Hindlimb muscle (tissue), 1 donor: Measurements from ENCODE around the gene TTLL7. TPM values are rescaled to one million over a fixed set of nuclear protein-coding genes. Genes with fewer than 3 reads are reported as not detected.

Source experiments
- DNase-seq: peaks from one replicate; pipeline ENCODE4 v3.0.0-alpha.2; 2013
- polyA plus RNA-seq: library from polyadenylated mRNA; unstranded; fragments of 120-200 nt; gene quantifications from one replicate; pipeline ENCODE4 v1.2.1, GENCODE V29; 2013; ENCODE audit not compliant: insufficient read length

The TTLL7 gene
- polyA plus RNA-seq, 1 donor: 26.6 TPM

- DNase-seq: peak; percentile 42
Measured at GRCh38 chr1:83860490-83861221, 138.3 kb downstream of the TTLL7 start.

DNA sequence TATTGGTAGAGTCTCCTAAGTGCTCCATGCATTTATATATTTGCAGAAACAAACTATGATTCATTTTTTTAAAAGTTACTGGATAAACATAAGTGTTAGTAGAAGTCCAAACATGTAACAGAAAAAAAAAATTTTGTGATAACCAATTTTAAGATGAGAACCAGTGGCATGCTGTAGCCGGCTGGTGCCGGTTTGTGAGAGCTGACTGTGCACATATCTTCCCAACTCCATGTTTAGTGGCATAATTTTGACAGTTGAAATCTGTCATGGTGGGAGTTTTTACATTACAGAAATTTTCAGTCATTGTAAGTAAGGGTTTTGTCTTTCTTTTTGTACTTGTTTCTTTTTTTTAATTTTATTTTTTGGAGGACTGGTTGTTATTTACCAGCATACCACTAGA lies 141.2 kb downstream of the TTLL7 start:
- no peak for DNase-seq

GRCh38 chr1:83857103-83857502 lies 141.8 kb downstream of the TTLL7 start:
- peak; percentile 15 for DNase-seq

DNA sequence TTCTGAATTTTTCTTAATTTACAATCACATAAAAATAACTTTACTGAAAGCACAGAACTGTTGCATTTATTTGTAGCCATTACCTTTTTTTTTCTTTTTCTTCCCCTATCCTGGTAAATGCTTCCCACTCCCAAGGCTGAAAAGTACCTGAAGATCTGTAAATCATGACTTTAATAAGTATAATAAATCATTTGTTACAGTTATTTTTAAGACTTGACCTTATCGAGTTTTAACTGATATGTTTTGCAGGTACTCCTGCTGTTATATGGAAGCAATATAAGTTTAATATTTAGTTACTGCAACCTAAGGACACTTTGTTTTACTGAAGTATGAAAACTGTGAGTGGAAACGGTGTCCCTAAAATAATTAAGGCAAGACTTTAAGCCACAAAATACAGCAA lies 142.6 kb downstream of the TTLL7 start:
- no peak for DNase-seq

DNA sequence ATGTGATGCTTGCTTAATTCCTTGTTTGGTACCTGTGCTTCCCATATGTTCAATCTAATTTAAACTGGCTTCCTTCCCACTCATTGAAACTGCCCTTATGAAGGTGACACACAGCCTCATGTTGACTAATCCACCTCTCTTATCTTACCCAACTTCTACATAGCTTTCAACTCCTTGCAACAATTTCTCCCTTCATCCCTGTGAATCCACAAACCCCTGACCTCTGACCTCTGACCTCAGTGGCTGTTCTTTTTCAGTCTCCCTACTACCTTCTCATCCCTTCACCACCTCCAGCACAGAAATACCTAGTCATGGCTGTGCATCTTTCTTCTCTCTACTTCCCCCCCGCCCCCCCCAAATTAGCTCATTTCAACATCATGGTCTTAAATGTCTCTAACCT lies 144.5 kb downstream of the TTLL7 start:
- DNase-seq: no peak

- no peak for DNase-seq
Measured at GRCh38 chr1:83850834-83851233, 148.1 kb downstream of the TTLL7 start.

DNA sequence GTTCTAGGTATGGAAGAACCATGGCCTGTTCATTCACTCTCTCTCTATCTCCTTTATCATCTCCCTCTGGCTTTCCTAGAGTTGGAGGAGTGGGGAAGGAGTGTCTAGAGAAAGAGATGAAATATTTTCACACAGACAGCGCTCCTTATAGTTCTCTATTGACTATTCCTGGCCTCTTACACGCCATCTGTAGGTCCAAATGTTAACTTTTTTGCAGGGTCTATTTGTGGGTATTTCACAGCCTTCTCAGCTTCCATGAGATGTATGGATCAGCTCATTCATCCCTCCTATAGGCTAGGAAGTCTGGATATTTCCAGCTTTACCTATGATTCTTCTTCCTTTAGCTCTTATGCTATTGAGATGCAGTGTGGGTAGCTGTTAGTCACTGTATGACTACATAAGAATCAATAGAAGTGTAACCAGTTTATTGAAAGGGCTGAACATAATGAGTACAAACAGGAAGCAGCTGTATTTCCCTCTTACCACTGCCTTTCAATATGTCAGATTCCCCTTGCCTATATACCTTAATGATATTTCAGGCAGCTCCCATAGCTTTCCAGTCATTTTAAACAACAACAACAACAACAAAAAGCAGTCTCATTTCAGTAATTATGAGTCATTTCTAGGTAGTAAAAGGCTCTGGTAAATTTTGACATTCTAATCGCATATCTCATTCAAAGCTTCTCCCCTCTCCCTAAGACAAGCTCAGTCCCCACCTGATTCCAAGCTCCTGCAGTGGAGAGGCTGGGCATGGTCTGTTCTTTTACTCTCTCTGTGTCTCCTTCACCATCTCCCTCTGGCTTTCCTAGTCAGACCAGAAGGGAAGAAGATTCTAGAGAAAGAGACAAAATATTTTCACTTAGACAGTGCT lies 149.5 kb downstream of the TTLL7 start:
- no peak for DNase-seq

GRCh38 chr1:83846138-83846537 lies 152.8 kb downstream of the TTLL7 start:
- no peak for DNase-seq

DNA sequence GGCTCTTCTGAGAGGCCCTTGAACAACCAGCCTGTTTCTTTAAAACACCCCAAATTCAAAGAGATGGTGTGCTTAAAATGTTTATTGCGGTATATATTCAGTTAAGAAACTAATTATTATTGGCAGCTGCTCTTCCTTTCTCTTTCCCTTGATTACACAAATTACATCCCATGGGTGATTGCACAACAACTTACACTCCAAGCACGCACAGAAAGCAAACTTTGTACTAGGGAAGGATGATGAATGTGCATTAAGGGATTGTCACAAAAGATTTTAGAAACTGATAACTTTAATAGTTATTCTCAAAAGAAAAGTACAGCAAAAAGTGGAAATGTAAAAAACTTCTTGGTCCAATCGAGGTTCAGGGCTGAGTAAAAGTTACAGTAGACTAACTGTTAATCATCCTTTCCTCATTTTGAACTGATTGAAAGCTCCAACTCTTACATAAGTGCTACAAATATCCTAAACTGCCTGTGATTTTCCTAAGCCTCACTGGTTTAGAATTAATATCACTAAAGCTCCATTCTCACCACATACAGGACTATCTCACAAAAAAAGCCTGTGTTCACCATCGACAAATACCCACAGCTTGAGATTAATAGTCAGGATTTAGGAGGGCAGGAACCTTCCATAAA lies 153.4 kb downstream of the TTLL7 start:
- no peak for DNase-seq

- DNase-seq: no peak
Measured at GRCh38 chr1:83844546-83844945, 154.4 kb downstream of the TTLL7 start.

- no peak for DNase-seq
Measured at GRCh38 chr1:83839566-83840173, 159.3 kb downstream of the TTLL7 start.

GRCh38 chr1:83838573-83838972 lies 160.4 kb downstream of the TTLL7 start:
- DNase-seq: no peak

DNA sequence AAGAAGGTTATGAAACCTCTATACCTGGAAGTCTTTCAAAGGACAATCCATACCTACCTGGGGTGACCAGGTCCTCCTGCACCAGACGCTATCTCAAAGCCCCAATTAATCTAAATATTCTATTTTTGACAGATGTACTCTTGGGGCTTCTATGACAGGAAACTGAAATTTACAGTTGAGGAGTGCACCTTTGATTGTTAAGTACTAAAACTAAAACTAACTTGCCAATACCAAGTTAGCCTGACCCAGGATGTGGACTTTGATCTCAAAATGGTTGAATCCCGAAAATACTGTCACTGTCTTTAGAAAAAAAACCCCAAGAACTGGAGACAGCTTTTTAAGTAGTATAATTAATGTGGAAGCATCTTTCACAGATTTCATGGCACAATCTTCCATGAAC lies 162.4 kb downstream of the TTLL7 start:
- no peak for DNase-seq

DNA sequence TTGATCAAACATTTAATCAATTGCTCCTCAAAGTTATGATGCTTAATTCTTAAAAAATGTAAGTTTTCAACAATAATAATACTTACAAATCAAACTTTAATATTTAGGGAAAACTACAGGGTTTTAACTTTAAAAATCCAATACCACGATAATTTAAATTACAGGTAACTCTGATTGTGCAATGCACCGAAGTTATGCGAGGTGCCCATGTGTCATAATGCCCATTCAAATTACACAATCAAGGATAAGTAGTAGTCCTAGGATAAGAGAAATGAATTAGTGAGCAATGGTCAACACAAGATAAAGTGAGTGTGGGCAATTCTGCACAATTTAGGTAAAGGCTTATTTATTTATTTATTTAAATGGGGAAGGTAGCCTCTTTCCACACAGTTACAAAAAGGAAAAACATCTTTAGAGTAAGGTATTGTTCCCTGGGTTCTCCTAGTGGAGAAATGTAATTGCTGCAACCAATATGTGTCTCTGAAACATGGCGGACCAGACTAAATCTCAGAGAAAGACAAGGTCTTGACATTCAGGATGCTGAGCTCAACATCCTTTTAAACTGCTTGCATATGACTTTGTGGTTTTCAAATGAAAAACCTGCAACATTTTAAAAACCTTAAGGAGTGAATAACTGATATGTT lies 164.2 kb downstream of the TTLL7 start:
- no peak for DNase-seq

GRCh38 chr1:83832194-83832593 lies 166.7 kb downstream of the TTLL7 start:
- DNase-seq: no peak

DNA sequence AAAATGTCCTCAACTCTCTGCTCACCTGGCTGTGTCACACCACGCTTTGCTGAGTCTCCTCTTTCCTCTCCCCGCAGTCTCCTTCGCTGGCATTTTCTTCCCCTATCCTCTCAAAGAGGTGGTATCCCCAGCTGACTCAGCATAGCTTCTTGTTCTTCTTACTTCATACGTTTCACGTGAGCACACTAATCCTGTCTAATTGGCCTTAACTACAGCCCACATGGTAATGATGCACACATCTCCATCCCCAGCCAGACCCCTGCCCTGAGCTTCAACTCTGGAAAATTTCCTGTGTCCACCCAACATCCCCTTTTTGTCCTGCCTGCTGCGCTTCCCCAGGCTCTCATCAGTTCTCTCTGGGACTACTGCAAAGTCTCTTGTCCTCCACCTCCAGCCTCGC lies 169.8 kb downstream of the TTLL7 start:
- DNase-seq: no peak

GRCh38 chr1:83828456-83828855 lies 170.5 kb downstream of the TTLL7 start:
- no peak for DNase-seq

- no peak for DNase-seq
Measured at GRCh38 chr1:83827741-83828140, 171.2 kb downstream of the TTLL7 start.

DNA sequence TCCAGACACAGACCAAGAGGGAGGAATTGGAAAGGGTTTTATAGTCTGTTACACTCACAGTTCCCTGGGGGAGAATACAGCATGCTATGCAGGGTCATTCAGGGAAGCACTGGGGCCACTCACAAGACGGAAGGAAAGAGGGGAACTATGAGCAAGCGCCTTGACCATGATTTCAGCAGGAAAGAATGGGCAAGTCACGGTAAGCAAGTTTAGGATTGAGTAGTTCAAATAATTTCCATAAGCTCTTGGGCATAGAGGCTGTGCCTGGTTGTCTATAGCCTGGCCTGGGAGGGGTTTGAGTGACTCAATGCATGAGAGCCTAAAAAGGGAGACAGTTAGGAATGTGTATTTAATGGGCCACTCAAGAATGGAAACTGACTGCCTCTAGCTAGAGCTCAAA lies 176.7 kb downstream of the TTLL7 start:
- no peak for DNase-seq

DNA sequence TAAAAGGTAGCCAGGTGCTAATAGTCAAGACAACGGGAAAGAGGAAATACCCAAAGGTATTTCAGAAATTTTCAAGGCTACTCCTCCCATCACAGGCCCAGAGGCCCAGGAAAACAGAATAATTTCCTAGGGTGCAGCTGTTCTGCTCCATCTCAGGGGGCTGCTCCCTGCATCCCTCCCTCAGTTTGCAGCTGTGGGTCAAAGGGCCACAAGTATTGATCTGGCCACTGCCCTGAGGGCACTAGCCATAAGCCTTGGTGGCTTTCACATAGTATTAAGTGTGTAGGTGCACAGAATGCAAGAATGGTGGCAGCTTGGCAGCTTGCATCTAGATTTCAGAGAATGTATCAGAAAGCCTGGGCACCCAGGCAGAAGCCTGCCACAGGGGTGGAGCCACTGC lies 179.5 kb downstream of the TTLL7 start:
- no peak for DNase-seq

DNA sequence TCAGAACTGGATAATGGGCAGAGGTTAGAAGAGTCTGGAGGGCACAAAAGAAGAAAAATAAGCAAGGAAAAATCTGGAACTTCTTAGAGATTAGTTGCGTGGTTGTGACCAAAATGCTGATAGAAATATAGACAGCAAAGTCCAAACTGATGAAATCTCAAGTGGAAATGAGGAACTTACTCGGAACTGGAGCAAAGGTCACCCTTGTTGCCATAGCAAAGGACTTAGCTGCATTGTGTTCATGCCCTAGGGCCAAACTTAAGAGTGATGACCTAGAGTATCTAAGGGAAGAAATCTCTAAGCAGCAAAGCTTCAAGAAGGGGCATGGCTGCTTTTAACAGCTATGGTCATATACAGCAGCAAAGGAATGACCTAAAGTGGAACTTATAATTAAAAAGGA lies 180.0 kb downstream of the TTLL7 start:
- no peak for DNase-seq

GRCh38 chr1:83816836-83817235 lies 182.1 kb downstream of the TTLL7 start:
- DNase-seq: no peak

DNA sequence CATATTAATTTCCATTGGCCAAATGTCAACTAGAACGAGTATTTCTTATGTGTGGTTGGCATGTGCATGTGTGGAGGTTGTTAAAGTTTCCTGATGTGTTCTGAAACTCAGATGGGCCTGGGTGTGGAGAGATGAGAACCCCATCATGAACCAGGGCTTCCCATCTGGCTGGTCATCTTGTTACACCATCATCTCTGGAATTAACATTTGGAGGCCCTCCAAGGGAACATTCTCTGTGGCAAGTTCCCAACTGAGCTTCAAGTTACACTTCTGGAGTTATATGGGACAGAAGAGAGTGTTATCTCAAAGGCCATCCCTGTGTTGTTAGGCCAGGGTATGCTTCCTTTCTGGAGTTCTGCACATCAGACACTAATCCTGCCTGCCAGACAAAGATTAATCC lies 183.6 kb downstream of the TTLL7 start:
- peak; percentile 42 for DNase-seq
